Right atrium auricular region (tissue), 2 donors: Measurements from ENCODE around the gene RNF8. TPM values are rescaled to one million over a fixed set of nuclear protein-coding genes. Genes with fewer than 3 reads are reported as not detected.
A peak's percentile ranks its signal among the peaks of the same experiment; 100 is the strongest.

Experiments
- DNase-seq: peaks from one replicate; pipeline ENCODE4 v3.0.0-alpha.2; 2019; ENCODE audit warnings: low spot score
- H3K27ac ChIP-seq, 2 donors: fragments of 200-600 bp; sonication (generic); 1 replicate in 1 of 2; 2 replicates in 1 of 2; pipeline ENCODE4 v1.5.1; 2016 to 2019
- H3K27me3 ChIP-seq, 2 donors: fragments of 200-600 bp; sonication (generic); one replicate each; pipeline versions ENCODE4 v1.5.1 to v1.6.0; 2017 to 2019
- H3K36me3 ChIP-seq: fragments of 200-600 bp; sonication (generic); one replicate; pipeline ENCODE4 v1.5.1; 2016
- H3K4me1 ChIP-seq, 2 donors: fragments of 200-600 bp; sonication (generic); one replicate each; pipeline versions ENCODE4 v1.5.1 to v1.6.0; 2017 to 2019
- H3K4me3 ChIP-seq, 2 donors: fragments of 200-600 bp; sonication (generic); 1 replicate in 1 of 2; 2 replicates in 1 of 2; pipeline ENCODE4 v1.5.1; 2017 to 2019; ENCODE audit warnings: mild to moderate bottlenecking in 1 of 2, moderate library complexity in 1 of 2
- H3K9me3 ChIP-seq, 2 donors: fragments of 200-600 bp; sonication (generic); one replicate each; pipeline ENCODE4 v1.5.1; 2019
- total RNA-seq, 2 donors: library from RNA; depleted of rRNA; stranded (reverse); fragments of >200 nt; gene quantifications; one replicate each; pipeline ENCODE4 v1.1.0, GENCODE V29; 2016
- TF ChIP-seq, protein P1 (sequence below), 2 donors: fragments of 200-600 bp; sonication (generic); IDR thresholded peaks; one replicate each; pipeline ENCODE4 v1.5.1; 2019; ENCODE audit warnings: antibody characterized with exemption in 2 of 2

RNF8 gene
- total RNA-seq, 2 donors from 2014 or later: 17.0 to 17.3 TPM

DNA sequence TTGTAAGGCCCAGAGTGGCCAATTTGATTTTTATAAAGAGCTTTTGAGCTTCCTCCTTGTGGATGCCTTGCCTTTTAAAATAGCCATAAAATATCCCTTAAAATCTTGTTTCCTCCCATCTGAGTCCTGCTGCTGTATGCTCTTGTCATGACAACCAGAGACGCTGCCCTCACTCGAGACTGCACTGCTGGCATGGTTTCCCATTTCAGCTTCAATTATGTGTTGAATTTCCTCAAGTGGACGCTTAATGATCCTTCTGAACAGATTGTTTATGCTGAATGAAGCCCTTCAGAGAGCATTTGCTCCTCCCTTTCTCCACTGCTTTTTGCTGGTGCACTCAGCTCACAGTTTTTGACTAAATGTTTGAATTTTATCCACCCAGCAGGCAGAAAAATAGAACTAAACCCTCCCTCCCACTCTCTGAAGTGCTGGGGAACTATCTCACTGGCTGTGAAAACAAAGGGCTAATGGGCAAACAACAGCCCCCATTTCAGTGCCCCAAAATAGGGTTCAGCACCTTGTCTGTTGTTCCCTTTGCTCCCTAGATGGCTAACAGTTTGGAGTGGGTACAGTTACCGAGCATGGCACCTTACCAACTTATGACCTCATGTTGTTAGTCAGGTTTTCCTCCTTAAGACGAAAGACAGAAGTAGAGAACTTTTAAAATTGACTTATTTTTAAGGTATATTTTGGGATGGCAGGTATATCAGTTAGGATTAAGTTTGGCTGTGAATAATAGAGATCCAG is 45.5 kb upstream of the RNF8 start:
- no peak overlapping the region for H3K4me3 ChIP-seq
- H3K27ac ChIP-seq: peak overlapping the region; percentile 39 to 52
- DNase-seq: no peak
- no peaks in the 10 kb centered on the region for H3K27me3 ChIP-seq
- H3K36me3 ChIP-seq: peaks cover 6% of the 10 kb centered on the region
- peaks cover 0 to 14% of the 10 kb centered on the region in 2 donors for H3K4me1 ChIP-seq
- TF ChIP-seq, protein P1, sequence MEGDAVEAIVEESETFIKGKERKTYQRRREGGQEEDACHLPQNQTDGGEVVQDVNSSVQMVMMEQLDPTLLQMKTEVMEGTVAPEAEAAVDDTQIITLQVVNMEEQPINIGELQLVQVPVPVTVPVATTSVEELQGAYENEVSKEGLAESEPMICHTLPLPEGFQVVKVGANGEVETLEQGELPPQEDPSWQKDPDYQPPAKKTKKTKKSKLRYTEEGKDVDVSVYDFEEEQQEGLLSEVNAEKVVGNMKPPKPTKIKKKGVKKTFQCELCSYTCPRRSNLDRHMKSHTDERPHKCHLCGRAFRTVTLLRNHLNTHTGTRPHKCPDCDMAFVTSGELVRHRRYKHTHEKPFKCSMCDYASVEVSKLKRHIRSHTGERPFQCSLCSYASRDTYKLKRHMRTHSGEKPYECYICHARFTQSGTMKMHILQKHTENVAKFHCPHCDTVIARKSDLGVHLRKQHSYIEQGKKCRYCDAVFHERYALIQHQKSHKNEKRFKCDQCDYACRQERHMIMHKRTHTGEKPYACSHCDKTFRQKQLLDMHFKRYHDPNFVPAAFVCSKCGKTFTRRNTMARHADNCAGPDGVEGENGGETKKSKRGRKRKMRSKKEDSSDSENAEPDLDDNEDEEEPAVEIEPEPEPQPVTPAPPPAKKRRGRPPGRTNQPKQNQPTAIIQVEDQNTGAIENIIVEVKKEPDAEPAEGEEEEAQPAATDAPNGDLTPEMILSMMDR (IDR thresholded peaks at IDR 0.05): no peak
- H3K9me3 ChIP-seq: no peaks in the 10 kb centered on the region

DNA sequence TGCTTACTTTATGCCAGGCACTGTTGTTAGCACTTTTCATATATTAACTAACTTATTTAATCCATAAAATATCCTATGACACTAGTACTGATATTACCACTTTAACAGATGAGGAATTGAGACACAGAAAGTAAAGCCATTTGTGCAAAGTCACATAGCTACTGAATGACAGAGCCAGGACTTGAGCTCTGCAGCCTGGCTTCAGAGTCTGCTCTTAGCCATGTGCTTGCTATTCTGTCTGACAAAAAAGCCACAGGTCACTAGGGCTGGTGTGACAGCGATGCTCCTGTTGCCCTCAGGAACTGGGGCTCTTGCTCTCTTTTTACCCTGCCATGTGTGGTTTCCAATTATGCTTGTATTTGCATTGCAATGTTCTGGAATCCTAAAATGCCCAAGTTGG is 44.7 kb upstream of the RNF8 start:
- no peak overlapping the region for H3K27ac ChIP-seq
- H3K4me1 ChIP-seq: peaks cover 0 to 14% of the 10 kb centered on the region in 2 donors
- no peak overlapping the region for H3K4me3 ChIP-seq
- H3K9me3 ChIP-seq: no peaks in the 10 kb centered on the region
- H3K27me3 ChIP-seq: no peaks in the 10 kb centered on the region
- DNase-seq: no peak
- peaks cover 14% of the 10 kb centered on the region for H3K36me3 ChIP-seq
- TF ChIP-seq, protein P1 (IDR thresholded peaks at IDR 0.05): no peak

DNA sequence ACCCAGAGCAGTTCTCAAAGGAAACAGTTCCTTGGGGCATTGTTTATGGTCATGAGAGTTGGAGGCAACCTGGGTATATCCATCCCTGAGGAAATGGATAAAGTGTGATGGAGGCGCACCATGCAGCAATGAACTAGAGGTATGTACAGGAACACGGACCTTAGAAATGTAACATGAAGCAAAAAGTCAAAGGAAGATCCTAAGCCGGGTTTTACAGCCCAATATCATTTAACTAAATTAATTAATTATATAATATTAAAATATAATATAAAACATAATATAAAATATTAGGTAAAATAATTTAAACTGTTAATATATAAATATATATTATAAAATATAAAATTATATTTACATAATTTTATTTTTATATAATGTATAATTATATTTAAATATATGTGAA is 44.1 kb upstream of the RNF8 start:
- TF ChIP-seq, protein P1 (IDR thresholded peaks at IDR 0.05): no peak
- Histone ChIP-seq H3K36me3 (peaks cover 17% of the 10 kb centered on the region), H3K9me3 (no peaks in the 10 kb centered on the region)

GRCh38 chr6:37310966-37311365 is 42.8 kb upstream of the RNF8 start:
- Histone ChIP-seq H3K4me1 (peaks cover 0 to 14% of the 10 kb centered on the region in 2 donors), H3K27ac (no peak overlapping the region), H3K27me3 (no peaks in the 10 kb centered on the region), H3K4me3 (no peak overlapping the region), H3K9me3 (no peaks in the 10 kb centered on the region), H3K36me3 (peaks cover 29% of the 10 kb centered on the region)
- DNase-seq: no peak
- TF ChIP-seq, protein P1 (IDR thresholded peaks at IDR 0.05): no peak

More for the DNA sequence above, 44.1 kb upstream of the RNF8 start:
- H3K4me3 ChIP-seq: no peak overlapping the region
- no peaks in the 10 kb centered on the region for H3K27me3 ChIP-seq
- no peak overlapping the region for H3K27ac ChIP-seq
- DNase-seq: no peak
- peaks cover 0 to 14% of the 10 kb centered on the region in 2 donors for H3K4me1 ChIP-seq

- DNase-seq: no peak
- no peaks in the 10 kb centered on the region for H3K9me3 ChIP-seq
- H3K4me1 ChIP-seq: peaks cover 0 to 14% of the 10 kb centered on the region in 2 donors
- H3K27me3 ChIP-seq: no peaks in the 10 kb centered on the region
- TF ChIP-seq, protein P1 (IDR thresholded peaks at IDR 0.05): no peak
- H3K4me3 ChIP-seq: no peak overlapping the region
- H3K27ac ChIP-seq: no peak overlapping the region
- peaks cover 39% of the 10 kb centered on the region for H3K36me3 ChIP-seq
Observed at GRCh38 chr6:37311741-37312473, 41.9 kb upstream of the RNF8 start.
